Measurements from ENCODE around the gene GPRIN1. TPM values are rescaled to one million over a fixed set of nuclear protein-coding genes. Genes with fewer than 3 reads are reported as not detected.

Gene GPRIN1
- total RNA-seq = 9.2 and 9.7 TPM in 2 replicates

DNA sequence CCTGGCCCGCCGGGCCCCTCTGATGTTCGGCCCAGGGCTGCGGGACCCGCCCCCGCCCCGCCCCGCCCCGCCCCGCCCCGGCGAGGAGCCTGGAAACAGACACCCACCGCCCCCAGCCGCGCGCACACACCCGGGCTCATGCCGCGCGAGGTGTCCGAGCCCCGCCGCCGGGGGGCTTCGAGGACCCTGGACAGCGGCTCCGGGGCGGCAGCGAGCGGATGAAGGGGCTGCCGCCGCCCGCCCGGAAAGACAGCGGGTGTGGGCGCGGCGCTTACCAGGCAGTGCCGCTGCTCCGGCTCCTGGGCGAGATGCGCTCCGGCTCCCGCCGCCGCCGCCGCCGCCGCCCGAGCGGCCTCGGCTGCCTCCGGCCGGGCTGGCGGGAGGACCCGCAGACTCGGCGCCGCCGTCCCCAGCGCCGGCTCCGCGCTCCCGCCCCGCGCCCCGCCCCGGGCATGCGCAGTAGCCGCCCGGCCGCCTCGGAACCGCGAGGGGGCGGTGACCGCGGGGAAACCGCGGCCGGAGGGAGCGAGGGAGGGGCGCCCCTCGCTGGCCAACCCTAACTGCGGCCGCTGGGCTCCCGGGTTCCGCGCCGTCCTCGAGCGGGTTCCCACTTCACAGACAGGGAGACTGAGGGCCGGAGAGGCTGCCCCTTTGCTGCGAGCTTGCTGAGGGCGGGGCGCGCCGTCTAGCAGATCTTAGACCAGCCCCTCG lies at the start of gene GPRIN1:
TSS of gene GPRIN1 (minus strand) at position 433 of the 711 bp plus-strand sequence. CDS start 10,322 bp downstream, outside the sequence.

DNA sequence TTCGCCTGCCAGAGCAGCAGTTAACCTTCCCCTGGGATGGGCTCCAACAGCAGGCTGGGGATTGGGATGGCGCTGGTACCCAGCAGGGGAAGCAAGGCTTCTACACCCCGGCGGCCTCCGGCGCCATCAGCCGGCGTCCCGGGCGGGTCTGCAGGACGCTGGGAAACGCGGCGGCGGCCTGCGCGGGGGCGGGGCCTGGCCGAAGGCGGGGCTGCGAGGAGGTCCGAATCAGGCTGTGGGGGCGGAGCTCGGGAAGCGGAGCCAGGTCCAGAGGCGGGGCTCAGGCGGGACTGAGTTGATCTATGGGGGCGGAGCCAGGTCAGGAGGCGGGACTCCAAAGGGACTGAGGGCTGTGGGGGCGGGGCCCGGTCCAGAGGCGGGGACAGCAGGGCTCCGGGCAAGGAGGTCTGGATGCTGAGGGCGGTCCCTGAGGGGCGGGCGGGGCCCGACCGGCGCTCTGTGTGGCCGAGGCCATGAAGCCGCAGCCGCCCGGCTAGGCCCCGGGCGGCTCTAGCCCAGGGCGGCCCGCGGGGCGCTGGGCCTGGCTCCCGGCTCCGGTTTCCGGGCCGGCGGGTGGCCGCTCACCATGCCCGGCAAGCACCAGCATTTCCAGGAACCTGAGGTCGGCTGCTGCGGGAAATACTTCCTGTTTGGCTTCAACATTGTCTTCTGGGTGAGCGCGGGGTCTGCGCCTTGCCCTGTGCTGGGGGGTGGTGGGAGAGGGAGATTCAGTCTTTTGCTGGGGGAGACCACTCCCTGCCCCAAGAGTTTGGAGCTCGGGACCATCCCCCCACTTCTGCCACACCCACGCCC lies 37.3 kb upstream of the GPRIN1 start, which contains the start of gene TSPAN17:
TSS of gene TSPAN17 (plus strand) at position 455 of the 813 bp plus-strand sequence. CDS start at position 587, 132 bp downstream.

GRCh38 chr5:176629853-176630680 lies 20.1 kb upstream of the GPRIN1 start, which contains the start of the genes EIF4E1B and SNCB:
Gene EIF4E1B (plus strand): TSS chr5:176630675. CDS start chr5:176642788, 12,113 bp downstream.
Gene SNCB (minus strand): TSS chr5:176630534. CDS start chr5:176629654, 880 bp downstream.

DNA sequence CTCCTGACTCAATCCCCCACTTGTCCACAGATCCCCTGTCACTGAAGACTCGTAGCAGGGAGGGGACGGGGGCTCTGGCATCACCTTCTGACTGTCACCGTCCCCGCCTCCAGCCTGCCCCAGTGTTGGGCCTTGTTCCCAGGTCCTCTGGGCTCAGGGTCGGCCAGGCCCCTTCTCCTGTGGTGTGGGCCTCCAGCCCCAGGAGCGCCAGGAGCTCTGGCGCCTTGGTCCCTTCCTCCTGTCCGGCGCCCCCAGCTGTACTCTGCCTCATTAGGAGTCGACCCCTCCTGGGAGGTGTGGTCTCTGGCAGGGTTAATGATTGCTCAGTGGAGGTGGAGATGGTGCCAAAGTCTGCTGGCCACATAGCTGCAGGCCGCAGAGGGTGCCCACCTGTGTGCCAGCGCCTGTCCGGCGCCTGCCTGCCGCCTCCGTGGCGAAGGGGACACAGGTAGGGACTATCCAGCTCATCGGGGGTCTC lies 61.0 kb downstream of the GPRIN1 start, which contains the start of gene CDHR2:
TSS of gene CDHR2 (plus strand) at position 376 of the 478 bp plus-strand sequence. CDS start 16,011 bp downstream, outside the sequence.

Other genes with a start within 250 kb of the GPRIN1 start
- gene KIAA1191, start 248.4 kb downstream of the GPRIN1 start, total RNA-seq = 83.1 and 98.9 TPM in 2 replicates
- 2.2 and 3.4 TPM in 2 replicates for gene ARL10, start 244.7 kb downstream of the GPRIN1 start, total RNA-seq
- gene NOP16, start 221.6 kb downstream of the GPRIN1 start, total RNA-seq = 16.9 and 22.5 TPM in 2 replicates
- 116 and 141 TPM in 2 replicates for gene HIGD2A, start 221.4 kb downstream of the GPRIN1 start, total RNA-seq
- gene CLTB, start 193.6 kb downstream of the GPRIN1 start, total RNA-seq = 111 and 126 TPM in 2 replicates
- 27.2 and 33.5 TPM in 2 replicates for gene FAF2, start 161.8 kb downstream of the GPRIN1 start, total RNA-seq
- gene RNF44, start 72.8 kb downstream of the GPRIN1 start, total RNA-seq = 4.6 and 5.0 TPM in 2 replicates
- gene CDHR2, start 60.8 kb downstream of the GPRIN1 start, total RNA-seq = not detected in 2 replicates
- gene SNCB, start 20.4 kb upstream of the GPRIN1 start, total RNA-seq = 0.34 TPM in 1 of 2 replicates, not detected in the other
- gene EIF4E1B, start 20.5 kb upstream of the GPRIN1 start, total RNA-seq = not detected in 2 replicates
- gene TSPAN17, start 37.3 kb upstream of the GPRIN1 start, total RNA-seq = 22.2 and 25.9 TPM in 2 replicates
- 0.17 TPM in 1 of 2 replicates, not detected in the other for gene UNC5A, start 200.4 kb upstream of the GPRIN1 start, total RNA-seq